B cell (primary cell): ENCODE data around the gene OR2T10. TPM values are rescaled to one million over a fixed set of nuclear protein-coding genes. Genes with fewer than 3 reads are reported as not detected.

ENCODE experiments used
- ATAC-seq: fragments of 200-7000 bp; cut with Tn5 transposase; one replicate; pipeline ENCODE4 v1.10.0; 2021; ENCODE audit warnings: low read depth, mild to moderate bottlenecking, moderate number of reproducible peaks, moderate library complexity
- CTCF ChIA-PET: fragments of 350-600 bp; sonication (Branson Sonifier 250); formaldehyde crosslinking; loops from one replicate; lab custom pipeline; 2021; ENCODE audit warnings: antibody characterized with exemption, inconsistent platforms; lab: Charles Lee
- POLR2A ChIA-PET: fragments of 350-600 bp; sonication (Branson Sonifier 250); formaldehyde crosslinking; loops from one replicate; lab custom pipeline; 2021; ENCODE audit warnings: antibody characterized with exemption; lab: Charles Lee
- DNase-seq: peaks from one replicate; pipeline ENCODE4 v3.0.0; 2013
- H2AFZ ChIP-seq: 2 replicates; pipeline ENCODE4 v1.6.1; 2012; ENCODE audit warnings: mild to moderate bottlenecking, low read depth, low read length; ENCODE audit not compliant: insufficient read depth, poor library complexity, severe bottlenecking
- H3K27ac ChIP-seq, 2 donors: 1 replicate in 1 of 2; 2 replicates in 1 of 2; pipeline ENCODE4 v1.5.1; 2012 to 2013; ENCODE audit warnings: low read length in 2 of 2, mild to moderate bottlenecking in 2 of 2, moderate library complexity in 1 of 2
- H3K27me3 ChIP-seq, 4 experiments: fragments of 200-600 bp in 1 of 4; sonication (generic) in 1 of 4; replicated peaks in 1 of 4; 1 replicate in 2 of 4; 2 replicates in 2 of 4; pipeline versions ENCODE4 v1.6.1 to v1.7.0; 2013 to 2016; ENCODE audit warnings: low read length in 3 of 4, mild to moderate bottlenecking in 2 of 4, mixed read lengths in 1 of 4, moderate library complexity in 1 of 4; ENCODE audit not compliant: insufficient read depth in 4 of 4, control insufficient read depth in 3 of 4; ENCODE audit errors: control extremely low read depth in 1 of 4
- H3K36me3 ChIP-seq, 2 experiments: replicated peaks in 1 of 2; 1 replicate in 1 of 2; 2 replicates in 1 of 2; pipeline versions ENCODE4 v1.6.1 to v1.7.1; 2013; ENCODE audit warnings: low read length in 1 of 2; ENCODE audit not compliant: insufficient read depth in 2 of 2, control insufficient read depth in 1 of 2; ENCODE audit errors: control extremely low read depth in 1 of 2, extremely low read depth in 1 of 2
- H3K4me1 ChIP-seq, 2 donors: fragments of 200-600 bp in 1 of 2; sonication (generic) in 1 of 2; 1 replicate in 1 of 2; 2 replicates in 1 of 2; pipeline versions ENCODE4 v1.5.1 to v1.6.1; 2013 to 2017; ENCODE audit warnings: low read length in 2 of 2; ENCODE audit not compliant: control insufficient read depth in 2 of 2, insufficient read depth in 2 of 2
- H3K4me2 ChIP-seq: replicated peaks from 2 replicates; pipeline ENCODE3; 2012; ENCODE audit warnings: mild to moderate bottlenecking, low read depth, low read length; ENCODE audit not compliant: poor library complexity, severe bottlenecking
- H3K4me3 ChIP-seq, 5 experiments: fragments of 200-600 bp in 1 of 5; sonication (generic) in 1 of 5; 1 replicate in 3 of 5; 2 replicates in 2 of 5; pipeline versions ENCODE4 v1.5.1 to v1.7.0; 2011 to 2016; ENCODE audit warnings: low read length in 4 of 5, mild to moderate bottlenecking in 4 of 5, low read depth in 2 of 5, control low read depth in 1 of 5, moderate library complexity in 1 of 5; ENCODE audit not compliant: insufficient read depth in 1 of 5; ENCODE audit errors: control extremely low read depth in 1 of 5, extremely low read depth in 1 of 5
- H3K79me2 ChIP-seq: fragments of 200-600 bp; sonication (generic); one replicate; pipeline ENCODE4 v1.6.0; 2016; ENCODE audit warnings: low read length; ENCODE audit not compliant: control insufficient read depth, insufficient read depth
- H3K9ac ChIP-seq: fragments of 200-600 bp; sonication (generic); 2 replicates; pipeline ENCODE4 v1.6.1; 2017; ENCODE audit warnings: mild to moderate bottlenecking, low read length, moderate library complexity
- H3K9me3 ChIP-seq, 3 donors: one replicate each; pipeline versions ENCODE4 v1.6.1 to v1.7.1; 2013; ENCODE audit warnings: low read length in 2 of 3; ENCODE audit not compliant: control insufficient read depth in 2 of 3, insufficient read depth in 1 of 3; ENCODE audit errors: control extremely low read depth in 1 of 3
- H4K20me1 ChIP-seq: 2 replicates; pipeline ENCODE4 v1.6.0; 2012; ENCODE audit warnings: mild to moderate bottlenecking, low read length; ENCODE audit not compliant: insufficient read depth, control insufficient read depth, poor library complexity, severe bottlenecking
- H3K27ac Mint-ChIP-seq: one replicate; pipeline ENCODE4 v1.8.0; 2021; ENCODE audit warnings: mixed read lengths
- H3K27me3 Mint-ChIP-seq: one replicate; pipeline ENCODE4 v1.8.0; 2021; ENCODE audit warnings: mixed read lengths
- H3K4me1 Mint-ChIP-seq: one replicate; pipeline ENCODE4 v1.8.0; 2021; ENCODE audit warnings: mixed read lengths
- H3K4me3 Mint-ChIP-seq: one replicate; pipeline ENCODE4 v1.8.0; 2021; ENCODE audit warnings: mixed read lengths
- H3K9me3 Mint-ChIP-seq: one replicate; pipeline ENCODE4 v1.8.0; 2022; ENCODE audit warnings: mixed read lengths; ENCODE audit not compliant: insufficient read depth
- EZH2 ChIP-seq: IDR thresholded peaks from 2 replicates; pipeline ENCODE4 v1.6.1; 2012; ENCODE audit warnings: borderline replicate concordance, low read depth, mild to moderate bottlenecking, moderate library complexity, low read length; ENCODE audit not compliant: insufficient read depth, poor library complexity, severe bottlenecking
- WGBS: methylation state at CpG from one replicate; pipeline ENCODE4 v1.1.5; 2013; ENCODE audit warnings: missing lambda C conversion rate; ENCODE audit not compliant: insufficient coverage; 5-methylcytosine and 5-hydroxymethylcytosine counted together
- intact Hi-C: fragments of 100-400 bp; cut with micrococcal nuclease; formaldehyde crosslinking; loops from one replicate; pipeline ENCODE4 v1.10.0; 2022
- polyA plus RNA-seq: library from polyadenylated mRNA; depleted of rRNA; stranded (reverse); fragments of >200 nt; gene quantifications from 2 replicates; pipeline ENCODE4 v1.2.3, GENCODE V29; 2012
- total RNA-seq, 2 donors: library from RNA; stranded (reverse); fragments of 120-200 nt in 1 of 2; gene quantifications; 1 replicate in 1 of 2; 2 replicates in 1 of 2; pipeline versions ENCODE4 v1.2.3 to v1.2.4, GENCODE V29; 2013 to 2022
- TF ChIP-seq, protein P1 (sequence below): fragments of 200-600 bp; IDR thresholded peaks from one replicate; pipeline ENCODE4 v1.8.0; 2022; ENCODE audit warnings: antibody characterized with exemption, mild to moderate bottlenecking

Gene OR2T10
- total and polyA plus RNA-seq, 2 donors (not counting 1 experiment from before 2014, with no cell fraction given), result 0.27 to 2.5 TPM

GRCh38 chr1:248630551-248630950 is 33.1 kb upstream of the OR2T10 start:
- H3K4me3 Mint-ChIP-seq, result no peak overlapping the region
- H3K4me1 Mint-ChIP-seq, result peaks cover 12% of the 10 kb centered on the region
- ChIA-PET POLR2A (no interaction called here), CTCF (interaction anchor here (1.0 to 1.1 kb wide), 2 partner anchors 8 to 175 kb away, joined by 3 to 6 read pairs; no protein-coding TSS in a partner anchor)
- TF ChIP-seq, protein P1, sequence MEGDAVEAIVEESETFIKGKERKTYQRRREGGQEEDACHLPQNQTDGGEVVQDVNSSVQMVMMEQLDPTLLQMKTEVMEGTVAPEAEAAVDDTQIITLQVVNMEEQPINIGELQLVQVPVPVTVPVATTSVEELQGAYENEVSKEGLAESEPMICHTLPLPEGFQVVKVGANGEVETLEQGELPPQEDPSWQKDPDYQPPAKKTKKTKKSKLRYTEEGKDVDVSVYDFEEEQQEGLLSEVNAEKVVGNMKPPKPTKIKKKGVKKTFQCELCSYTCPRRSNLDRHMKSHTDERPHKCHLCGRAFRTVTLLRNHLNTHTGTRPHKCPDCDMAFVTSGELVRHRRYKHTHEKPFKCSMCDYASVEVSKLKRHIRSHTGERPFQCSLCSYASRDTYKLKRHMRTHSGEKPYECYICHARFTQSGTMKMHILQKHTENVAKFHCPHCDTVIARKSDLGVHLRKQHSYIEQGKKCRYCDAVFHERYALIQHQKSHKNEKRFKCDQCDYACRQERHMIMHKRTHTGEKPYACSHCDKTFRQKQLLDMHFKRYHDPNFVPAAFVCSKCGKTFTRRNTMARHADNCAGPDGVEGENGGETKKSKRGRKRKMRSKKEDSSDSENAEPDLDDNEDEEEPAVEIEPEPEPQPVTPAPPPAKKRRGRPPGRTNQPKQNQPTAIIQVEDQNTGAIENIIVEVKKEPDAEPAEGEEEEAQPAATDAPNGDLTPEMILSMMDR, result no peak
- no peak for TF ChIP-seq EZH2
- Histone ChIP-seq H3K27me3 (peaks cover 0 to 3% (median 0%) of the 10 kb centered on the region in 4 experiments), H3K9me3 (no peaks in the 10 kb centered on the region), H3K4me1 (no peaks in the 10 kb centered on the region), H4K20me1 (no peaks in the 10 kb centered on the region), H3K4me3 (no peak overlapping the region), H3K9ac (no peak overlapping the region), H2AFZ (no peak overlapping the region), H3K36me3 (no peaks in the 10 kb centered on the region), H3K27ac (no peak overlapping the region), H3K79me2 (no peaks in the 10 kb centered on the region), H3K4me2 (no peak overlapping the region)
- no peaks in the 10 kb centered on the region for H3K27me3 Mint-ChIP-seq
- WGBS, result 100% methylated on average over 1 of the region's 2 CpGs
- intact Hi-C loops, result no loop called here
- H3K27ac Mint-ChIP-seq, result no peak overlapping the region
- DNase-seq (no peak), ATAC-seq (no peak)
- no peaks in the 10 kb centered on the region for H3K9me3 Mint-ChIP-seq

- Histone ChIP-seq H3K4me1 (peaks cover 0 to under 1% of the 10 kb centered on the region in 2 donors), H3K36me3 (no peaks in the 10 kb centered on the region), H3K9ac (no peak overlapping the region), H3K79me2 (no peaks in the 10 kb centered on the region), H3K4me3 (no peak overlapping the region), H4K20me1 (no peaks in the 10 kb centered on the region), H3K27ac (no peak overlapping the region), H3K4me2 (peak overlapping the region; percentile 26), H2AFZ (peak overlapping the region; percentile 14), H3K9me3 (no peaks in the 10 kb centered on the region), H3K27me3 (peaks cover 0 to 3% (median 0%) of the 10 kb centered on the region in 4 experiments)
- ATAC-seq (peak; percentile 36), DNase-seq (peak; percentile 13)
- ChIA-PET CTCF (interaction anchor here (1.1 to 1.6 kb wide), 6 partner anchors 9 to 245 kb away, joined by 3 to 7 read pairs (median 4); no protein-coding TSS in a partner anchor), POLR2A (interaction anchor here (0.7 kb wide), 1 partner anchor 76 kb away, joined by 8 read pairs; no protein-coding TSS in a partner anchor)
- WGBS, result 90% methylated on average over 5 of the region's 9 CpGs
- no peaks in the 10 kb centered on the region for H3K9me3 Mint-ChIP-seq
- no peaks in the 10 kb centered on the region for H3K27me3 Mint-ChIP-seq
- H3K27ac Mint-ChIP-seq, result peak overlapping the region; percentile 33
- TF ChIP-seq EZH2, result no peak
- TF ChIP-seq, protein P1, result no peak
- intact Hi-C loops, result no loop called here
- peaks cover 12% of the 10 kb centered on the region for H3K4me1 Mint-ChIP-seq
- H3K4me3 Mint-ChIP-seq, result peak overlapping the region; percentile 48
Observed at GRCh38 chr1:248627971-248628844, 30.7 kb upstream of the OR2T10 start.
